Measurements from ENCODE around the gene CARD10. TPM values are rescaled to one million over a fixed set of nuclear protein-coding genes. Genes with fewer than 3 reads are reported as not detected.

CARD10 gene
- total RNA-seq, 1 donor from 2014 or later: 0.11 TPM

- intact Hi-C loops (cut with micrococcal nuclease): no loop called here
Observed at GRCh38 chr22:37504964-37505363, 14.3 kb downstream of the CARD10 start.

- intact Hi-C loops (cut with micrococcal nuclease): no loop called here
Observed at GRCh38 chr22:37503850-37504249, 15.4 kb downstream of the CARD10 start.

GRCh38 chr22:37503183-37503683 is 16.0 kb downstream of the CARD10 start:
- intact Hi-C loops (cut with micrococcal nuclease): no loop called here

- intact Hi-C loops (cut with micrococcal nuclease): no loop called here
Observed at GRCh38 chr22:37502342-37503182, 16.7 kb downstream of the CARD10 start.

- intact Hi-C loops (cut with micrococcal nuclease): no loop called here
Observed at GRCh38 chr22:37501610-37502341, 17.4 kb downstream of the CARD10 start.

DNA sequence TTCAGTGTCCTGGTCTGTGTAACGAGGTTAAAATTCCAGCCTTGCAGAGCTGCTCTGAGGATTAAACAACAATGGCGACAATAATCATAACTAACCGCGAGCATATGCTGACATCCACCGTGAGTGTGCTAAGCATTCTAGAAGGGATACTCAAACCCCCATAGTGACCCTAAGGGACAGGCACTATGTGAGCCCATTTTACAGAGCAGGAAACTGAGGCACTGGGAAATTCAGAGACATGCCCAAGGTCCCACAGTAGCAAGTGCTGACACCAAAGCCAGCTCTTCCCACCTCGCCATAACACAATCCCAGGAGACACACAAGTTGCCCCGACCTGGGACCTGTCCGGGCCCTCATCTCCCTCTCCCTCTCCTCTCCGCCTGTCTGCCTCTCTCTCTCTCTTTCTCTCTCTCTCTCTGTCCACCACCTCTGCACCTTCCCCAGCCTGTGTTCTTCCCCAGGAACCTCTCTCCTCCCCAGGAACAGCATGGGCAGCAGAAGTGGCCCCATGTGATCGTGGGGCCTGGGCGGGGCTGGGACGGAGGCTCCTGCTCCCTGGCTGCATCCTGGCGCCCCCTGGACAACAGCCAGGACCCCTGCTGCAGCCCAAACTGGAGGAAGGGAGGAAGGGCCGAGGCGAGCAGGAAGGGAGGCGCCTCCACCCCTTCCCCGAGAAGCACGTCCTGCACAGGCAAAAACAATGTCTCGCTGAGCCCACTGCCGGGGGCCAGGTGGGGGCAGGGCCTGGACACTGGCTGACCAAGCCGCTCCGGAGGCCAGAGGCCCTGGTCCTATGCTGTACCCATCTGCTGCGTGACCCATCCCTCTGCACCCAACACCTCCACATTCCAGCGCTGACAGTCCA is 18.2 kb downstream of the CARD10 start:
- intact Hi-C loops (cut with micrococcal nuclease): no loop called here

- intact Hi-C loops (cut with micrococcal nuclease): no loop called here
Observed at GRCh38 chr22:37499789-37500540, 19.2 kb downstream of the CARD10 start.

DNA sequence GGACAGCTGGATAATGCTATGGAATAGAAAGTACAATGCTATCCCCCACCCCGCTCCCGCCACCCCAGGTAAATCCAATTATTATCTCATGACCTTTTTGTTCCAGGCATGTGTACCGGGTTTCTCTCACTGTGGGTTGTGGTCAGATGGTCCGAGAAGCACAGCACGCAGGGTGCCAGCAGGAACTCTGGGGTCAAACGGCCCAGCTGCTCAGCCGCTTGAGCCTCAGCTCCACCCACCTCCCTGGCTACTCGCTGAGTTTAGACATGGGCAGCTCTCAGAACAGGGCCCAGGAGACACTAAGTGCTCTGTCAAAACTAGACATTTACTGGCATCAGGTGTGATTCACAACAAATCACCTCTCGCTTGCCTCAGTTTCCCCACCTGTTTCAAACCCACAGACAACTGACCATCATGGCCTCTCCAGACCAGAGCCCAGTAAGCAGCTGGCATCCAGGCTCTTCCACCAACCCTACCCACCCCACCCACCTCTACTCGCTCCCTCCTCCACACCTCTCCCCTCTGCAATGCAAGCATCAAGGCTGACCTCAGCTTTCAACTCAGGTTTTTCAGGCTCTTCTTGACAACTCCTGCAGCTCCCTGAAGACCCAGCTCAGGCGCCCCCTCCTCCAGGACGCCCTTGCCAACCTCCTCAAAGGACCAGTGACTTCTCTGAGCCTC is 20.0 kb downstream of the CARD10 start:
- intact Hi-C loops (cut with micrococcal nuclease): no loop called here

DNA sequence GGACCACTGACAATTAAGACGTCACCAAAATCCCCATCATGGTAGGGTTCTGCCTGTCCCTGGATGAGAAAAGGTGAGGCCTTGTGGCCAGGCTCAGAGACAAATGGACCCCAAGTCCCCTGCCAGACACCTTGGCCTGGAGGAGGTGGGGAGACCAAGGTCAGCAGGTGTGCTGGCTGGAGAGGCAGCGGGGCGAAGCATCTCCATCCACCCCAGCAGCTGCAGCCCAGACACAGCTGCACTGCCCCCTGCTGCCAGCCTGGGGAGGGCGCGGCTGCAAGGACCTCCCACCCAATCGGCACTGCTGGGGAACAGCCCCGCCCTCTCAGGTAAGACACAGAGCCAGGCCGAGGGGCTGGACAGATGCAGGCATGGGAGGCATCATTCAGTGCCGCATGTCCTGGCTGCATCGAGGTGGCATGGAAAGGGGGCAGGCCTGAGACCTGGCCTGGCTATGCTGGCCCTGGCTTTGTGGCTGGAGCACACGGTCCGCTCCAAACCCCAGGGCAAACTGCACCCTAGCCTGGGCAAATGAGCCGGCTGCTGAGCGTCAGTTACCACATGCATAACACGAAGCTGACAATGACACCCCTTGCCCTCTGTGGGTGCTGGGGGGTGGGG is 20.8 kb downstream of the CARD10 start:
- intact Hi-C loops (cut with micrococcal nuclease): no loop called here

GRCh38 chr22:37497062-37497599 is 22.1 kb downstream of the CARD10 start:
- intact Hi-C loops (cut with micrococcal nuclease): no loop called here

GRCh38 chr22:37496651-37497050 is 22.6 kb downstream of the CARD10 start:
- intact Hi-C loops (cut with micrococcal nuclease): no loop called here

DNA sequence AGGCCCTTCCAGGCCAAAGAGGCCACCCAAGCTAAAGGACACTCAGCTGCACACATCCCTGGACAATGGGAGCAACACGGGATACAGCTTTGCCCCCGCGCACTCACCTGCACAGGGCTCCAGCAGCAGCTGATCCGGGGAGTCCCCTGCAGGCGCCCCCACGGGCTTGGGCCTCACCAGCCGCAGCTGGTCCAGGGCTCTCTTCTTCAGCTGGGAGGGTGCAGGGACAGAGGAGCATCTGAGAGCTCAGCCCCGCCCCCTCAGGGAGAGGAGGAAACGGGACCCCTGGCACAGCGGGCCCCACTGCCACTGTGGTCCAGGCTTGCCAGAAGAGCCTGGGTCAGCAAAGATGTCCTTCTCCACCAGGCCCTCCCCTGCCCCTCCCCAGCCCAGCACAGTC is 25.2 kb downstream of the CARD10 start:
- intact Hi-C loops (cut with micrococcal nuclease): no loop called here

DNA sequence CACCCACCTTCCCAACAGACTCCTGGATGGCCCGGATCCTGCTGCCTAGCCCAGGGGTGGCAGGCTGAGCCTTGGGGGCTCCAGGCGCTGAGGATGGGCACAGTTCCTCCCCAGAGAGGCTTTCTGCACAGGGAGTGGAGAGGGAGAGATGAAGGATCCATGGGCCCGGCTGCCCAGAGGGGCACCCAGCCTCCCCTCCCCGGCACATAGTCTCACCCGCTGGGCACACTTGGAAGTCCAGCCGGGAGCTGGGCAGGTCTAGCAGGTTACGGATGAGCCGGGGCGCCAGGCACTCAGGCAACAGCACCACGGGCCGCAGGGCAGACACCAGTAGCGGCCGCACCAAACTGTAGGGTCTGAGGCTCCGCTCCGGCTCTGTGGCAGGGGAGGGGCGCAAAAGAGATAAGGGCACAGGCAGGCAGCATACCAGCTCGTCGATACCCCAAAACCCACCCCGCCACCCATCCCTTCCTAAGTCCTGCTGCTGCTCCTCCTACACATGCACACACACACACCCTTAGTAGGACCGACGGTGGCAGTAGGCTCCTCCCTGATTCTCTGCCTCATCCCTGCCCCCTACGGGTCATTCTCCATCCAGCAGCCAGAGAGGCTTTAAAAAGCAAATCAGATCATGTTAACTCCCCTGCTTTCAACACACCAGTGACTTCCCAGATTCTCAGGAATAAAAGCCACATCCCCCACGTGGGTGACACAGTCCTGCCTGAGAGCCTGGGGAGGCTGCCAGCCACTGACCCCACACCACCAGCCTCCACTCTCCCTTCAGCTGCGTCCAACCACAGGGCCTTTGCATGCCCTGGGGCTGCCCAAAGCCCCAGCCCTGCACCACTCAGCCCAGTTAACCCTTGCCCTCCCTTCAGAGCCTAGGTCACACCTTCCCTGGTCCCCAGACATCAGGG is 26.5 kb downstream of the CARD10 start:
- intact Hi-C loops (cut with micrococcal nuclease): no loop called here

- intact Hi-C loops (cut with micrococcal nuclease): no loop called here
Observed at GRCh38 chr22:37491559-37492427, 27.4 kb downstream of the CARD10 start.

DNA sequence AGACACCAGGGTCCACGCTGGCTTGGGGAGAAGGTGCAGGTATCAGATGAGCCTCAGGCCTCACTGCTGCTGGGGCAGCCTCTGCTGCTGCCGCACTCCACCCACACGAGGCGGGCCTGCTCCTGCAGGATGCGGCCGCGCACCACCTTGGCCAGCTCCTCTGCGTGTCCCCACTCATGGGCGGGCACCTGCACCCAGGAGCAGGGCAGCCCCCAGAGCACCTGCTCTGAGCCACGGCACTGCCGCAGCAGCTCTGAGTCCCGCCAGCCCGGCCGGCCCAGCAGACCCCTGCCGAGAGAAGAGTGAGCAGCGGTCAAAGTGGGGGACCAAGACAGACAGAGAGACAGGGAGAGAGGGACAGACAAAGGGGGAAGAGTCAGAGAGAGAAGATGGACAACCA is 28.1 kb downstream of the CARD10 start:
- intact Hi-C loops (cut with micrococcal nuclease): no loop called here

- intact Hi-C loops (cut with micrococcal nuclease): loop anchor here (10.0 kb wide), 1 partner anchor 245 kb away; the partner anchor contains the start of gene RAC2
Observed at GRCh38 chr22:37489983-37490382, 29.2 kb downstream of the CARD10 start.
